GM21723 (cell line): Measurements from ENCODE around the gene SCN5A.

ENCODE experiments used
- ATAC-seq: cut with Tn5 transposase; IDR thresholded peaks from one replicate; pipeline ENCODE4 v1.9.1; 2021; ENCODE audit warnings: mild to moderate bottlenecking, moderate library complexity; ENCODE audit not compliant: unreplicated experiment

Gene SCN5A

DNA sequence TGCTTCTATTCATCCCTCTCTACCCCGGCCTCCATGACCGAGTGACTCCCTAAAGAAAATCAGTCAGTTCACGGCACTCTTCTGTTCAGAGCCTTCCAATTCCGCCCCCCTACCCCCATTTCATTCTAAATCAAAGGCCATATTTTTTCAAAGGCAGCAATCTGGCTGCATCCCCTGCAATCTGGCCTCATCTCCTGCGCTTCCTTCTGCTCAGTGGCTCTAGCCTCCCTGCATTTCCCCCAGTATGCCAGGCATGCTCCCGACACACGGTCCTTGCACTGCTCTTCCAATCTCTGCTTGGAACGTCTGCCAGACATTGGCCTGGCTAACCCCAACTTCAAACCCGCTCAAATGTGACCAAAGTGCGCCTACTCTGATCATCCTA, 85.6 kb downstream of the SCN5A start:
- ATAC-seq, result no peak

- no peak for ATAC-seq
These were observed 86.2 kb downstream of the SCN5A start for GRCh38 chr3:38563070-38563885.

DNA sequence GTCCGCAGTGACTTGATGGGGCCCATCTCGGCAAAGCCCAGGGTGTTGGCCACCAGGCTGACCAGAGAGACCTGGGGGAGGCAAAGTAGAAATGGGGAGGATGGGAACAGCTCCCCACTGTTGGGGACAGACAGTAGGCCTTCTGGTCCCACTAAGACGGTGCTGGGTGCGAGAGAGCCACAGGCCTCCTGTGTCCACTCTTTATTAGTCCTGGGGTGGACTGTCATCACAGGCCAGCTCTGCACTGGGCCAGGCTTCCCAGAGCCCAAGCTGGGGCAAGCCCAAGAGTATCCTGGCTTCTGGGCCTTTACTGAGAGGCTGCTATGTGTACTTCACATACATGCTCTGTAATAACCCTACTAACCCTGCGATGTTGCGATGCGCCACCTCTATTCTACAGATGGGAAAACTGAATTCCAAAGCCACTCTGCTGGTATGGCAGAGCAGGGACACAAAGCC, 87.0 kb downstream of the SCN5A start:
- ATAC-seq, result no peak

DNA sequence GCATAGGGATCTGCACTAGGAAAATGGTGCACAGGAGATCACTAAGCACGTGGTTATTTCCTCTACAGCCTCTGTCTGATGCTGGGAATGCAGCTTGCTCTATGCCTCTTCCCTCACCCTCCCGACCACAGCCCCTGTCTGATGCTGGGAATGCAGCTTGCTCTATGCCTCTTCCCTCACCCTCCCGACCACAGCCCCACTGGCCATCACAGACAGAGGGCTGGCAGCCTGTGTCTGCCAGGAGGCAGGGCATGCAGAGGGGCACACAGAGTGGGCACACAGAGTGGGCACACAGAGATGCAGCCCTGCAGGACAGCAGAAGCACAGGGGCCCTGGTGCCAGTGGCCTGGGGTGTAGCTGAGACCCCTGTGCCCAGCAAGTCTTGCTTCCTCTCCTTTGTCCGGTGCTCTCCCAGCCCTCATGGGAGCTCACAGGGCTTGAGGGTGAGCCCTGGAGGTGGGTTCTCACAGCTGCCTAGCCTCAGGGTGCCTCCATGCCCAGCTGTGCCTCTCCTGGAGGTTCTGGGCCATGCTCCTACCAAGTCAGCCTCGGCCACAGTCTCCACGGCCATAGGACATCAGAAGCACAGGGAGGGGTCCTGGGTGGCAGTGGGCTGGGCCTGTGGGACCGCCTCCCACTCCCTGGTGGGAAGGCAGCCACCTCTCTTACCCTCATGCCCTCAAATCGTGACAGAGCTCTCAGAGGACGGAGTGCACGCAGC, 87.6 kb downstream of the SCN5A start:
- ATAC-seq, result no peak

GRCh38 chr3:38560996-38561717, 88.3 kb downstream of the SCN5A start:
- ATAC-seq, result no peak

DNA sequence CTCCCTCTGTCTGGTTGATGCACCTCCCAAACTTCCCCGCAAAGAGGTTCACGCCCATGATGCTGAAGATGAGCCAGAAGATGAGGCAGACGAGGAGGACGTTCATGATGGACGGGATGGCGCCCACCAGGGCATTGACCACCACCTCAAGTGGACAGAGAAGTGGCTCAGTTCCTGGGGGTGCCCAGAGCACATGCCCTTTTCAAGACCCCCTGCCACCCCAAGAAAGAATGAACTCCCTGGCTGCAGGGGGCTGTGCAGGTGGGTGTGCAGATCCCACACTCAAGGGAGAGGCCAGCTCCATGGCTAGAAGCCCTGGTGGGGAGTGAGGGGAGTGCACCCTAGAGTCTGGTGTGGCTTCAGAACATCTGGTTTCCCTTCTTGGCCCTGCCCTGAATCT, 89.2 kb downstream of the SCN5A start:
- no peak for ATAC-seq

DNA sequence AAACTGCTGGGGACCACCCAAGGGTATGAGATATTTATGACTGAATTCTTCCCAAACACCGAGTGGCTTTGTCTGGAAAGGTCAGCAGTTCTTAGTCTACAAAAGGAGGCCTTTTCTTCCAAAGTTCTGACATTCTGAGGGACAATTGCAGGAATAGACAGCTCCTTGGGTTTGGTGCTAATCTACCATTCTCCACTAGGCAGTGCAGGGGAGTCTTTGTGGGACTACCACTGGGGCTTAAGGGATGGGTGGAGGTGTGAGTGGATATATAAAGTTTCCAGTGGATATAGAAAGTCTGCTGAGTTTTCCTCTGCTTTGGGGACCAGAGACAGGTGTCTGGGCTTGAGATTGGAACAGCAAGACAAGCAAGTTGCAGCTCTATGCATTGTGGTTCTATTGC, 90.6 kb downstream of the SCN5A start:
- no peak for ATAC-seq

- no peak for ATAC-seq
These were observed 92.7 kb downstream of the SCN5A start for GRCh38 chr3:38556640-38557358.

GRCh38 chr3:38555926-38556325, 93.6 kb downstream of the SCN5A start:
- ATAC-seq, result no peak

DNA sequence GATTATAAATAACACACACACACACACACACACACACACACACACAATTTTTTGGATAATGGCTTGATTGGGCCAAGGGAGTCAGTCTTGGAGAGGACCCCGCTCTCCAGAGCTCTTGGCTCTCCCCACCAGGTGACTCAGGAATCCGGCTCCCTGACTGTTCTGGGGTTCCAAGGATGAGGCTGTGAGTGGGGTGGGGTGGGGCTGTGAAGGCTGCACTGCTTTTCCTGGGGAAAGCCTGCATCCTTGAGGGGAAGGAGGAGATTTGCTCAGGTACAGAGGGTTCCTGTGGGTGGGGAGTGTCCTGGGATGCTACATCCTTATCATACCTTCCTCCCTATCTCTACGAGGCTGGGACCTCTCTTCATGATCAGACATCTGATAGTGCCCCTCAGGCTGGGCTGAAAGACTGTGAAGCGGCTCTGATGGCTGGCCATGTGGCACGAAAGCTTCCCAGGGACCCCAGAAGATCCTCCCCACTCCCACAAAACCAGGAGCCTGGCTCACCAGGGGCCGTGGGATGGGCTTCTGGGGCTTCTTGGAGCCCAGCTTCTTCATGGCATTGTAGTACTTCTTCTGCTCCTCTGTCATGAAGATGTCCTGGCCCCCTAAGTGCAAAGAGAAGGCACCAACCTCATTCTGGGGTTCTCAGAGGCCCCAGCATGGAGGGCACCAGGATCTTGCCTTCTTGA, 94.2 kb downstream of the SCN5A start:
- no peak for ATAC-seq

DNA sequence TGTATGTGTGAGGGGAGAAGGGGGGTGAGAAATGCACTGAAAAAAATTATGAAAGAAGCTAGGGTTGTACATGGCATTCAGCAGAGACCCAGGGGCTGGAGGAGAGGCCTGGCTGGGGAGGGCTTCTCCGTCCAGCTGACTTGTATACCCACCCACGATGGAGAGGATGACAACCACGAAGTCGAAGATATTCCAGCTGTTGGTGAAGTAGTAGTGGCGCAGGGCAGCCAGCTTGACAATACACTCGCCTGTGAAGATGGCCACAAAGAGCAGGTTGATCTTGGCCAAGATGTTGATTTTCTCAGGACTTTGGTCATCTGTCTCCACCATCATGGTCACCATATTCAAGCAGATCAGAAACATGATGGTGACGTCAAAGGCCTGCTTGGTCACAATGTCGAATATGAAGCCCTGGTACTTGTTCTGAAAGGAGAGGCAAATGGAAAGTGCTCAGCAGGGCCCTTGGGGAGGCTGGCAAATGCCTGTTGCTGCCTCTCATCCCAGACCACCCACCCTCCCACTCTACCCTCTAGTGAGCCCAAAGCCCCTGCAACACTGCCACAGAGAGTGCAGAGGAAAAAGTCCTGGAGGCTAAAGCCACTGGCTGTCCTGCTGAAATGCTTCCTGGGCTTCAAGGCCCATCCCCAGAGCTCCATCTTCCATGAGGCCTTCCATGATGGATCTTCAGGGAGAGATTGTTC, 95.2 kb downstream of the SCN5A start:
- no peak for ATAC-seq

- ATAC-seq, result no peak
These were observed 96.4 kb downstream of the SCN5A start for GRCh38 chr3:38553071-38553470.

DNA sequence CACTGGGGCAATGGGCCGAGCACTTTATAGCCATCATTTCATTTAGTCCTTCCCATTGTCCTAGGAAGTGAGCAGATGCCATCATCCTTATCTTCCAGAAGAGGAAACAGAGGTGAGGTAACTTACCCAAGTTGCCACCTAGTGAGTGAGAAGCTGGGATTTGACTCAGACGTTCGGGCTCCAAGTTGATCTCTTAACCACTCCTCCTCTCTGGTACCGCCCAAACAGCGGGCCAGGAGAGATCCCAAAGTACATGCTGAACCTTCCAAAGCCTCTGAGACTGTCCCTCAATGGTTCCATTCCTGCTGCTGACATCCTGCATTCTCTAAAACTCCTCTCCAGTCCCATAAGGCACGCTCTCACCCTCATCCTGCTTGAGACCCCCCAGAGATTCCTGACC, 97.1 kb downstream of the SCN5A start:
- ATAC-seq, result no peak

GRCh38 chr3:38551026-38551832, 98.3 kb downstream of the SCN5A start:
- no peak for ATAC-seq

GRCh38 chr3:38549957-38550840, 99.3 kb downstream of the SCN5A start:
- no peak for ATAC-seq

DNA sequence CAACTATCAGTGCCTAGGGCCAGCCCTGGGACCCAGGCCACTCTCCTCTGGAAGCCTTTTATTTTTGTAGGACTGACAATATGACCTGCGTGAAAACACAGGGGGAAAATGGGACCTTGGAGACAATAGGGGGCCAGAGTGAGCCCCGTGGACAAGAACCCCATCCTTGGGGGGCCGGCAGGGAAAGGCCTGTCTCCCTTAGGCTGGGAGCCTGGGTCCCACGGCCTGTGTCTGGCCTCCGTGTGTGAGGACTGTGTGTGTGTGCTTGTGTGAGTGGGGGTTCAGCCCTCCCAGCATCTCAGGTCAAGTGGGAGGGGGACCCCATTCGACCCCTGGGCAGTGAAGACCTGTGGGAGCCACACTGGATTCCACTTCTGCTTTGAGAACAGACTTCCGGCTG, 100.0 kb downstream of the SCN5A start:
- ATAC-seq, result no peak

DNA sequence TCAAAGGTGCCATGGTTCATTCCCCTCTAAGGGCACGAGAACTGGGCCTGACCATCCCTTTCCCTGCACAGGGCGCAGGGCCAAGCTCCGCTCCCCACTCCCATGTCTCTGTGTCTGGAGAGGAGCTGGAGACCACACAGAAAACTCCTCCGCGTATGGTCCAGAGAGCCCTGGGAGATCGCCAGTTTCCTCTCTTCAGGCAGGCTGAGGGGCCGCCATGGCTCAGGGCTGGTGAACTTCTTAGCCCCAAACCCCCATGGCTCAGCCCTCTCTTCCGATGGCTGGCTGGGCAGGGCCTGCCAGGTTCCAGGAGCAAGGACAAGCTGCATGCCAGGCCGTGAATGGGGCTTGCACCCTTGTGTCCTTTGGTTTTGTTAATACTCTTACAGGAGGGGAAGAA, 100.4 kb downstream of the SCN5A start:
- ATAC-seq, result no peak
